HepG2 (cell line): ENCODE results near the gene AP5Z1. TPM values are rescaled to one million over a fixed set of nuclear protein-coding genes. Genes with fewer than 3 reads are reported as not detected.
A peak's percentile ranks its signal among the peaks of the same experiment; 100 is the strongest.

Experiments used
- ATAC-seq: fragments of 200-7000 bp; cut with Tn5 transposase; 3 replicates; pipeline ENCODE4 v1.9.1; 2020; ENCODE audit warnings: mild to moderate bottlenecking, moderate library complexity
- BruUV-seq: library from RNA; stranded (reverse); fragments of 400-500 nt; replicated peaks from 2 replicates; lab custom pipeline; 2021; lab: Mats Ljungman, UMichigan
- CTCF ChIA-PET: fragments of 300-600 bp; formaldehyde crosslinking; extraction: SDS; loops from one replicate; lab custom pipeline; 2021; ENCODE audit warnings: low total read pairs, inconsistent platforms, low intra/inter-chr PET ratio; lab: Yijun Ruan, JAX
- POLR2A ChIA-PET: fragments of 350-600 bp; sonication (Branson Sonifier 250); formaldehyde crosslinking; loops from one replicate; lab custom pipeline; 2020; ENCODE audit warnings: antibody characterized with exemption, inconsistent platforms; lab: Yijun Ruan, JAX
- DNase-seq: peaks from one replicate; pipeline ENCODE4 v3.0.0-alpha.2; 2015; ENCODE audit warnings: low spot score
- FAIRE-seq: peaks from 3 replicates; lab custom pipeline; 2011; peaks lifted over from hg19 to GRCh38; lab: Jason Lieb, UNC
- H2AFZ ChIP-seq: one replicate; pipeline ENCODE4 v1.6.1; 2011; ENCODE audit warnings: low read length, inconsistent platforms
- H3K27ac ChIP-seq: fragments of 300-600 bp; 3 replicates; pipeline ENCODE4 v1.8.0; 2011; ENCODE audit warnings: mixed run types, mild to moderate bottlenecking, mixed read lengths, low read length, inconsistent platforms; ENCODE audit not compliant: insufficient read depth; ENCODE audit errors: extremely low read length
- H3K27me3 ChIP-seq, 2 experiments: fragments of 200-600 bp in 1 of 2; 2 replicates in 1 of 2; 3 replicates in 1 of 2; pipeline versions ENCODE4 v1.6.0 to v1.8.0; 2011; ENCODE audit warnings: low read length in 2 of 2, mild to moderate bottlenecking in 2 of 2, moderate library complexity in 2 of 2, inconsistent platforms in 1 of 2; ENCODE audit not compliant: insufficient read depth in 2 of 2, control insufficient read depth in 1 of 2
- H3K36me3 ChIP-seq, 2 experiments: fragments of 200-600 bp in 1 of 2; replicated peaks in 1 of 2; 2 replicates in 1 of 2; 3 replicates in 1 of 2; pipeline versions ENCODE4 v1.5.1 to v1.8.0; 2011; ENCODE audit warnings: low read length in 2 of 2, inconsistent platforms in 1 of 2; ENCODE audit not compliant: insufficient read depth in 2 of 2, control insufficient read depth in 1 of 2
- H3K4me1 ChIP-seq: 2 replicates; pipeline ENCODE4 v1.5.1; 2012; ENCODE audit warnings: low read length, inconsistent platforms; ENCODE audit not compliant: insufficient read depth
- H3K4me2 ChIP-seq: 2 replicates; pipeline ENCODE4 v1.6.0; 2011; ENCODE audit warnings: low read depth, low read length, inconsistent platforms
- H3K4me3 ChIP-seq, 3 experiments: fragments of 200-600 bp in 1 of 3; sonication (generic), shearing (Covaris generic) in 1 of 3; replicated peaks in 1 of 3; 2 replicates each; pipeline ENCODE4 v1.5.1; 2011 to 2016; ENCODE audit warnings: low read length in 3 of 3, inconsistent platforms in 2 of 3, low read depth in 2 of 3, mild to moderate bottlenecking in 2 of 3, control low read depth in 1 of 3, mixed read lengths in 1 of 3; ENCODE audit not compliant: insufficient read depth in 1 of 3
- H3K79me2 ChIP-seq: one replicate; pipeline ENCODE4 v1.6.1; 2011; ENCODE audit warnings: low read length, inconsistent platforms; ENCODE audit not compliant: insufficient read depth
- H3K9ac ChIP-seq: 2 replicates; pipeline ENCODE4 v1.6.0; 2011; ENCODE audit warnings: mild to moderate bottlenecking, low read depth, low read length, inconsistent platforms; ENCODE audit not compliant: insufficient read depth
- H3K9me3 ChIP-seq: 2 replicates; pipeline ENCODE4 v1.5.1; 2012; ENCODE audit warnings: mild to moderate bottlenecking, low read length
- H4K20me1 ChIP-seq: 2 replicates; pipeline ENCODE4 v1.6.0; 2011; ENCODE audit warnings: inconsistent platforms, mild to moderate bottlenecking, low read length, moderate library complexity; ENCODE audit not compliant: insufficient read depth
- ATM ChIP-seq: fragments of 450-650 bp; IDR thresholded peaks from 2 replicates; pipeline ENCODE4 v1.7.1; 2017; ENCODE audit warnings: mild to moderate bottlenecking, borderline replicate concordance
- BRCA1 ChIP-seq: sonication (generic); formaldehyde crosslinking; IDR thresholded peaks from 2 replicates; pipeline ENCODE4 v1.4.0; 2020; ENCODE audit warnings: missing genetic modification reagents
- CHD4 ChIP-seq: fragments of 200-600 bp; sonication (generic); IDR thresholded peaks from 2 replicates; pipeline ENCODE4 v1.7.0; 2017; ENCODE audit warnings: mild to moderate bottlenecking, low read length, borderline replicate concordance
- ZNF121 ChIP-seq: sonication (generic); formaldehyde crosslinking; IDR thresholded peaks from 2 replicates; pipeline ENCODE4 v1.5.0; 2020; ENCODE audit warnings: mild to moderate bottlenecking, missing genetic modification reagents
- whole genome bisulfite sequencing: methylation state at CpG from one replicate; pipeline ENCODE4 v1.1.6; 2017; ENCODE audit warnings: low lambda C conversion rate; 5-methylcytosine and 5-hydroxymethylcytosine counted together
- in situ Hi-C: cut with HindIII; loops from 2 replicates; pipeline ENCODE4 v1.10.0; 2017; ENCODE audit warnings: low pct_unique_long_range_greater_than_20kb; ENCODE audit not compliant: extremely low pct_ligation_motif_present
- intact Hi-C: fragments of 100-400 bp; cut with micrococcal nuclease; formaldehyde crosslinking; loops from one replicate; pipeline ENCODE4 v1.10.0; 2022; ENCODE audit not compliant: unreplicated experiment
- polyA plus RNA-seq, 8 experiments: library from polyadenylated mRNA; depleted of rRNA in 3 of 8; stranded (reverse) in 7 of 8; unstranded in 1 of 8; fragments of >200 nt; fragmentation: Illumina TruSeq in 4 of 8; extraction: Trizol in 4 of 8; gene quantifications; 2 replicates each; pipeline versions ENCODE4 v1.2.1 to v1.2.3, GENCODE V29; 2011 to 2016; ENCODE audit warnings: low read depth in 4 of 8, missing spikeins in 1 of 8, mixed read lengths in 1 of 8; ENCODE audit not compliant: insufficient read depth in 1 of 8
- total RNA-seq, 5 experiments: library from RNA; depleted of rRNA; stranded (reverse); fragments of >200 nt; fragmentation: Illumina TruSeq; extraction: Trizol; gene quantifications; 2 replicates each; pipeline ENCODE4 v1.2.3, GENCODE V29; 2016; ENCODE audit warnings: low read depth in 1 of 5
- TF ChIP-seq, protein P1 (sequence below): sonication (generic); formaldehyde crosslinking; IDR thresholded peaks from 2 replicates; pipeline ENCODE4 v1.5.0; 2020; ENCODE audit warnings: mild to moderate bottlenecking, missing genetic modification reagents
- TF ChIP-seq, protein P2 (sequence below): sonication (generic); formaldehyde crosslinking; IDR thresholded peaks from 2 replicates; pipeline ENCODE4 v1.4.0; 2020; ENCODE audit warnings: missing genetic modification reagents

The AP5Z1 gene
- total and polyA plus RNA-seq, 2 of the 13 experiments (the other 11 are each of a cell fraction or from before 2014, with no cell fraction given), result 9.3 to 15.1 TPM

DNA sequence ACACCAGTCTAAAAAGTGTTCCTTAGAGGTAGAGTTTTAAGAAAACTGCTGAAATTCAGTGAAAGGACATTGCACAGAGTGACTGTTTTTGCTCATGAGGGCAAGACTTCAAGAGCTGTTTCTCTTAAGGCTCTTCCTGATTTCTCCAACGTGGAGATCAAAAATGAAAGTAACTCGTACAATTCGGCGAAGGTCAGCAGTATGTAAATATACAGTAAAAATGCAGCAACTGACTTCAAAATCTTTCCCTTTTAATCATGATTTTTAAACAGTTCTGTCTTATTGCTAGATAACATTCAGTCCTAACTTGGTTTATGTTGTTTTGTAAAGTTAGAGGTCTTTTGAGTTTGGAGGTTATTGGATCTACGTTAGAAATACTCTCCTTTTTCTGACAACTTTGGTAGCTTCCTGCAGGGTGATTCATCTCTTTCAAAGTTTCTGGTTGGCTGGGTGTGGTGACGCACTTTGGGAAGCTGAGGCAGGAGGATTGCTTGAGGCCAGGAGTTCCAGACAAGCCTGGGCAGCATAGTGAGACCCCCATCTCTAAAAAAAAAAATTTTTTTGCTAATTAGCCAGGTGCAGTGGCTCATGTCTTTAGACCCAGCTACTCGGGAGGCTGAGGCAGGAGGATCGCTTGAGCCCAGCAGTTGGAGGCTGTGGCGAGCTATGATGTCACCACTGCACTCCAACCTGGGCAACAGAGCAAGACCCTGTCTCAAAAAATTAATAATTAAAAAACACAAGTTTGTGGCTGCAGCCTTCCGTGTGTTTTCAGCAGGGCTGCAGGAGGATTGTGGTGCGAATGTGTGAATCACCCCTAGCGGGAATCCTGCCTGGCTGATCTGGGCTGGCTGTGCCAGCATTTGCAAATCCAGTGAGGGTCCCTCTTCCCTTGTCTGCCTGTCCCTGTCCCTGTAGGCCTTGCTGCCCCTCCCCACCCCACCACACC, 29.2 kb upstream of the AP5Z1 start:
- Histone ChIP-seq H3K4me3 (peak overlapping the region in 1 of 3 experiments; percentile 43; a peak in 2 of 6 replicates), H4K20me1 (no peaks in the 10 kb centered on the region; the same call in 1 of the 2 replicates), H3K79me2 (peaks cover 29% of the 10 kb centered on the region), H3K27me3 (no peaks in the 10 kb centered on the region), H3K9ac (peak overlapping the region; percentile 70), H3K4me2 (peak overlapping the region; percentile 54), H3K36me3 (peaks cover 22 to 43% of the 10 kb centered on the region in 2 experiments), H3K27ac (peak overlapping the region; percentile 84), H3K9me3 (no peaks in the 10 kb centered on the region), H3K4me1 (peaks cover 54% of the 10 kb centered on the region), H2AFZ (no peak overlapping the region)
- ChIA-PET POLR2A (interaction anchor here (1.3 to 3.0 kb wide), 4 partner anchors 21 to 52 kb away, joined by 3 to 10 read pairs (median 4); partner anchors contain the start of gene AP5Z1), CTCF (no interaction called here)
- TF ChIP-seq, protein P1, sequence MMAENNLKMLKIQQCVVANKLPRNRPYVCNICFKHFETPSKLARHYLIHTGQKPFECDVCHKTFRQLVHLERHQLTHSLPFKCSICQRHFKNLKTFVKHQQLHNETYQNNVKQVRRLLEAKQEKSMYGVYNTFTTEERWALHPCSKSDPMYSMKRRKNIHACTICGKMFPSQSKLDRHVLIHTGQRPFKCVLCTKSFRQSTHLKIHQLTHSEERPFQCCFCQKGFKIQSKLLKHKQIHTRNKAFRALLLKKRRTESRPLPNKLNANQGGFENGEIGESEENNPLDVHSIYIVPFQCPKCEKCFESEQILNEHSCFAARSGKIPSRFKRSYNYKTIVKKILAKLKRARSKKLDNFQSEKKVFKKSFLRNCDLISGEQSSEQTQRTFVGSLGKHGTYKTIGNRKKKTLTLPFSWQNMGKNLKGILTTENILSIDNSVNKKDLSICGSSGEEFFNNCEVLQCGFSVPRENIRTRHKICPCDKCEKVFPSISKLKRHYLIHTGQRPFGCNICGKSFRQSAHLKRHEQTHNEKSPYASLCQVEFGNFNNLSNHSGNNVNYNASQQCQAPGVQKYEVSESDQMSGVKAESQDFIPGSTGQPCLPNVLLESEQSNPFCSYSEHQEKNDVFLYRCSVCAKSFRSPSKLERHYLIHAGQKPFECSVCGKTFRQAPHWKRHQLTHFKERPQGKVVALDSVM (CRISPR knock-in tag), result peak; percentile 87
- TF ChIP-seq BRCA1 (no peak), ATM (no peak), CHD4 (0 out of 2 replicates have a peak, but pooled peaks have one; percentile 16), ZNF121 (CRISPR knock-in tag) (peak; percentile 81)
- TF ChIP-seq, protein P2, sequence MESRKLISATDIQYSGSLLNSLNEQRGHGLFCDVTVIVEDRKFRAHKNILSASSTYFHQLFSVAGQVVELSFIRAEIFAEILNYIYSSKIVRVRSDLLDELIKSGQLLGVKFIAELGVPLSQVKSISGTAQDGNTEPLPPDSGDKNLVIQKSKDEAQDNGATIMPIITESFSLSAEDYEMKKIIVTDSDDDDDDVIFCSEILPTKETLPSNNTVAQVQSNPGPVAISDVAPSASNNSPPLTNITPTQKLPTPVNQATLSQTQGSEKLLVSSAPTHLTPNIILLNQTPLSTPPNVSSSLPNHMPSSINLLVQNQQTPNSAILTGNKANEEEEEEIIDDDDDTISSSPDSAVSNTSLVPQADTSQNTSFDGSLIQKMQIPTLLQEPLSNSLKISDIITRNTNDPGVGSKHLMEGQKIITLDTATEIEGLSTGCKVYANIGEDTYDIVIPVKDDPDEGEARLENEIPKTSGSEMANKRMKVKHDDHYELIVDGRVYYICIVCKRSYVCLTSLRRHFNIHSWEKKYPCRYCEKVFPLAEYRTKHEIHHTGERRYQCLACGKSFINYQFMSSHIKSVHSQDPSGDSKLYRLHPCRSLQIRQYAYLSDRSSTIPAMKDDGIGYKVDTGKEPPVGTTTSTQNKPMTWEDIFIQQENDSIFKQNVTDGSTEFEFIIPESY (CRISPR knock-in tag), result peak; percentile 25; the same call in 1 of the 2 replicates
- no TSS peak for BruUV-seq
- intact Hi-C loops (no loop called here), in situ Hi-C loops (no loop called here)
- WGBS, result 78% methylated on average over 12 of the region's 12 CpGs
- peak; percentile 9 for DNase-seq
- ATAC-seq, result no peak
- FAIRE-seq, result no peak
